Mucosa of descending colon (tissue), 3 donors: ENCODE data around the gene TNIP1. TPM values are rescaled to one million over a fixed set of nuclear protein-coding genes. Genes with fewer than 3 reads are reported as not detected.

Experiments
- ATAC-seq: fragments of 200-7000 bp; cut with Tn5 transposase; one replicate; pipeline ENCODE4 v1.9.1; 2020; ENCODE audit warnings: mild to moderate bottlenecking, moderate library complexity
- DNase-seq, 3 donors: peaks; one replicate each; pipeline ENCODE4 v3.0.0-alpha.2; 2020
- H3K36me3 ChIP-seq: fragments of 200-600 bp; one replicate; pipeline ENCODE4 v1.8.0; 2021; ENCODE audit warnings: low read depth, mild to moderate bottlenecking
- H3K4me1 ChIP-seq: fragments of 200-600 bp; one replicate; pipeline ENCODE4 v1.8.0; 2021; ENCODE audit warnings: low read depth, mild to moderate bottlenecking
- H3K4me3 ChIP-seq: fragments of 200-600 bp; one replicate; pipeline ENCODE4 v1.8.0; 2021; ENCODE audit warnings: mild to moderate bottlenecking
- H3K9me3 ChIP-seq: fragments of 200-600 bp; one replicate; pipeline ENCODE4 v1.8.0; 2021; ENCODE audit warnings: mild to moderate bottlenecking
- intact Hi-C, 2 donors: fragments of 100-400 bp; cut with DNase I in 1 of 2; cut with micrococcal nuclease in 1 of 2; formaldehyde crosslinking; loops; one replicate each; pipeline versions ENCODE4 v1.11.0 to v1.11.1; 2022; cut with DNase I, micrococcal nuclease
- total RNA-seq, 3 donors: library from RNA; stranded (reverse); fragmentation: NEBNext Ultra II Directional in 2 of 3; extraction: Animal tissue kit (Norgen Biotek cat#: 25700) in 2 of 3; gene quantifications; one replicate each; pipeline versions ENCODE4 v1.2.1 to v1.2.4, GENCODE V29; 2021 to 2023
- TF ChIP-seq, protein P1 (sequence below): fragments of 200-600 bp; IDR thresholded peaks from one replicate; pipeline ENCODE4 v1.8.0; 2022; ENCODE audit warnings: antibody characterized with exemption, mild to moderate bottlenecking
- donor health status: DM: no; HTN: no; CAD: no; lungs with moderate emphysema.
- donor health status: DM: no; HTN: no; CAD: no.
- donor health status: DM: no; HTN: yes; CAD: no.

Gene TNIP1
- total RNA-seq, 3 donors from 2014 or later: 140 to 218 (median 156) TPM

GRCh38 chr5:151052836-151053235 lies 28.0 kb downstream of the TNIP1 start:
- intact Hi-C loops: loop anchor here in 1 of 2 donors (5.0 kb wide), 1 partner anchor 64 kb away; no protein-coding TSS in a partner anchor
- Histone ChIP-seq H3K4me1 (peaks cover 9% of the 10 kb centered on the region), H3K36me3 (no peaks in the 10 kb centered on the region), H3K4me3 (no peak overlapping the region), H3K9me3 (no peaks in the 10 kb centered on the region)
- ATAC-seq (no peak), DNase-seq (peak in 1 of 3 donors; percentile 31)
- TF ChIP-seq, protein P1, sequence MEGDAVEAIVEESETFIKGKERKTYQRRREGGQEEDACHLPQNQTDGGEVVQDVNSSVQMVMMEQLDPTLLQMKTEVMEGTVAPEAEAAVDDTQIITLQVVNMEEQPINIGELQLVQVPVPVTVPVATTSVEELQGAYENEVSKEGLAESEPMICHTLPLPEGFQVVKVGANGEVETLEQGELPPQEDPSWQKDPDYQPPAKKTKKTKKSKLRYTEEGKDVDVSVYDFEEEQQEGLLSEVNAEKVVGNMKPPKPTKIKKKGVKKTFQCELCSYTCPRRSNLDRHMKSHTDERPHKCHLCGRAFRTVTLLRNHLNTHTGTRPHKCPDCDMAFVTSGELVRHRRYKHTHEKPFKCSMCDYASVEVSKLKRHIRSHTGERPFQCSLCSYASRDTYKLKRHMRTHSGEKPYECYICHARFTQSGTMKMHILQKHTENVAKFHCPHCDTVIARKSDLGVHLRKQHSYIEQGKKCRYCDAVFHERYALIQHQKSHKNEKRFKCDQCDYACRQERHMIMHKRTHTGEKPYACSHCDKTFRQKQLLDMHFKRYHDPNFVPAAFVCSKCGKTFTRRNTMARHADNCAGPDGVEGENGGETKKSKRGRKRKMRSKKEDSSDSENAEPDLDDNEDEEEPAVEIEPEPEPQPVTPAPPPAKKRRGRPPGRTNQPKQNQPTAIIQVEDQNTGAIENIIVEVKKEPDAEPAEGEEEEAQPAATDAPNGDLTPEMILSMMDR: no peak

GRCh38 chr5:151051931-151052608 lies 28.8 kb downstream of the TNIP1 start:
- no peaks in the 10 kb centered on the region for H3K9me3 ChIP-seq
- intact Hi-C loops: loop anchor here (1.0 to 5.0 kb wide), 2 partner anchors 63 to 65 kb away; no protein-coding TSS in a partner anchor
- DNase-seq: peak in 1 of 3 donors; percentile 34
- TF ChIP-seq, protein P1: no peak
- H3K4me1 ChIP-seq: peaks cover 9% of the 10 kb centered on the region
- ATAC-seq: no peak
- H3K4me3 ChIP-seq: no peak overlapping the region
- H3K36me3 ChIP-seq: peaks cover 4% of the 10 kb centered on the region

DNA sequence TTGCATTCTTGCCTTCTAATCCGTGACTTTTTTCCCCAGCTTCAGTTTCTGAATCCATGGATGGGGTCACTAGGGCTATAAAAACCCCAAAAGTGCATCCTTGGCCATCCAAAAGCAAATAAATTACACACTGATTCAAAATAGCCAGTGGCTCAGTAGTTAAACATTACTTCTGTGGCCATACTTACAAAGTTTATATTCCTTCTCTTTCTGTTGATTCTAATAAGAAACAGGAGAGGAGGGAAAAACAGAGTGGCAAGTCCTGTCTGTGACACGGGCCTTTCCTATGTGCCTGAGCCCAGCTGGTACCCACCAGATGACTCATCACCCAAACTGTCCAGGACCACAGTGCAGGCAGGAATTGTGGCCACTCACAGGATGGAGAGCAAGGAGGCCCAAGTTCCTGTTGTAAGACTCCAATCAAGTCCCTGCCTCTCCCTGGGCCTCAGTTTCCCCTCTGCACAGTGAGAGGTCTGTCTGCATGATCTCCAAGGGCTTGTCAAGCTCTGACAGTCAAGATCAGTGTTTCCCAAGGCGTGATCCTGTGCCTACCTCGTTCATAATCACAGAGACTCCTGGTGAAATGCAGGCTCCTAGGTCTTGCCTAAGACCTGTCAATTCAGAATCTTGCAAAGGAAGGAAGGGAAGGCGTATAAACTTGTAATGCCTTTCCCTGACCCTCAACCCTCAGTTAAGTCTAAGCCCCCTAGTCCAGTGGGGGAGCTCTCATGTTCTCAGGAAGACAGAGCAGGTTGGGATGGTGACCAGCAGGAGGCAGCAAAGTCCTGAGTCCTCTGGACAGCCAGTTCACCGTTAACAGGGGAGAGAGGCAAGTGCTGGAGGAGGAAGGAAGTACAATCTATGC lies 29.5 kb downstream of the TNIP1 start:
- peaks cover 5% of the 10 kb centered on the region for H3K36me3 ChIP-seq
- H3K9me3 ChIP-seq: no peaks in the 10 kb centered on the region

DNA sequence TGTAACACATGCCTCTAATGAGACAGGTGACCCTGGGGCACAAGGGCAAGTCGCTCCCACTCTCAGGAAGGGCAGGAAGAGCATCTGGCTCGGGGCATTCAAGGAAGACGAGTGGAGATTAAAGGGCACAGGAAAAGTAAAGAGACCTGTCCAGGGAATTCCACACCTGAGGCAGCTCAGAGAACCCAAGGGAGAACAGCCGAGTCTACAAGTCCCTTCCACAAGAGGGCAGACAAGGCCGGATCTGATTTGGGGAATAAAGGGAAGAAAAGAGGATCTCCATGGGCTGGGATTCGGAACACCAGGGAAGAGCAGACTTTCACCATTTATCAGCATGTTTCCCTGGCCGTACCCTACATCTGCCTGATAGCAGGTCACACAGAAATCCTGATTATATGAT lies 32.3 kb downstream of the TNIP1 start:
- Histone ChIP-seq H3K9me3 (no peaks in the 10 kb centered on the region), H3K36me3 (peaks cover 9% of the 10 kb centered on the region), H3K4me3 (no peak overlapping the region), H3K4me1 (no peaks in the 10 kb centered on the region)
- TF ChIP-seq, protein P1: no peak
- peak in 2 of 3 donors; percentile 11 to 33 for DNase-seq
- intact Hi-C loops: loop anchor here in 1 of 2 donors (5.0 kb wide), 1 partner anchor 46 kb away; no protein-coding TSS in a partner anchor
- no peak for ATAC-seq

More for the DNA sequence above, 29.5 kb downstream of the TNIP1 start:
- Histone ChIP-seq H3K4me1 (peaks cover 9% of the 10 kb centered on the region), H3K4me3 (no peak overlapping the region)
- DNase-seq (peak; percentile 71 to 93 (median 85)), ATAC-seq (peak; percentile 76)
- intact Hi-C loops: loop anchor here (1.0 to 5.0 kb wide), 2 partner anchors 64 to 66 kb away; no protein-coding TSS in a partner anchor
- TF ChIP-seq, protein P1: peak; percentile 66

DNA sequence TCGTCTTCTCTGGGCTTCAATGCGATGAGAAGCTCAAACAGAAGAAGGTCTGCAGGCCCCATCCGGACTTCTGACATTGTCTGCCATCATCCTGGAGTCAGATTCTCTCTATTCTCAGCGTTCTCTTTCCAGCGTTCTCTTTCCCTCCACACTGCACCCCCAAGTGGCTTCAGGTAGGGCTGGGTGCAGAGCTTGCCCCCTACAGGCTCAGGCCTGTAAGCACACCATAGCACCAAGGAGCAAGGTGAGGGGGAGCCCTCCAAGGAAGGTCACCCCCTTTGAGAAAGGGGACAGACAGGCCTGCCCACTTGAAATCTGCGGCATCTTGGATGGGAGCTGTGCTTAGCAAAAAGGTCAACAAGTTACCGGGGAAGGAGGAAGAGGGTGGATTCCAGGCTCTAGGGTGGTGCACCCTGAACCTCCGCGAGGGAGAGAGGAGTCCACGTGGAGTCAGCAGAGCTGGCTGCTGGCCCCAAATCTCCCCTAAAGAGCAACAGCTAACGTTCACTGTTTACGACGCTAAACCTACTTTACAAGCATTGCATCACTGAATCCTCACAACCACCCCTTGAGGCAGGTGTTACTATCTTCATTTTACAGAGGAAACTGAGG lies 32.9 kb downstream of the TNIP1 start:
- TF ChIP-seq, protein P1: peak; percentile 58
- ATAC-seq (peak; percentile 65), DNase-seq (peak in 2 of 3 donors; percentile 35 to 38)
- no peak overlapping the region for H3K4me3 ChIP-seq
- no peaks in the 10 kb centered on the region for H3K9me3 ChIP-seq
- peaks cover 12% of the 10 kb centered on the region for H3K36me3 ChIP-seq
- intact Hi-C loops: loop anchor here in 1 of 2 donors (5.0 kb wide), 1 partner anchor 46 kb away; no protein-coding TSS in a partner anchor
- H3K4me1 ChIP-seq: no peaks in the 10 kb centered on the region
